HEK293 (cell line): Measurements from ENCODE around the gene WDR86.

Source experiments
- CTCF ChIA-PET: fragments of 350-600 bp; formaldehyde crosslinking; extraction: SDS; loops from one replicate; lab custom pipeline; 2021; ENCODE audit warnings: antibody characterized with exemption; lab: Yijun Ruan, JAX
- POLR2A ChIA-PET: fragments of 300-600 bp; formaldehyde crosslinking; extraction: SDS; loops from one replicate; lab custom pipeline; 2020; ENCODE audit warnings: antibody characterized with exemption, inconsistent platforms; lab: Yijun Ruan, JAX
- H3K27ac ChIP-seq: fragments of 200-500 bp; sonication (Bioruptor generic); 2 replicates; pipeline ENCODE4 v1.5.1; 2014; ENCODE audit warnings: low read depth, low read length, control low read depth, inconsistent platforms; ENCODE audit errors: extremely low read depth
- H3K36me3 ChIP-seq, 2 experiments: fragments of 200-500 bp in 1 of 2; sonication (Bioruptor generic) in 1 of 2; 1 replicate in 1 of 2; 2 replicates in 1 of 2; pipeline ENCODE4 v1.5.1; 2014 to 2017; ENCODE audit warnings: inconsistent platforms in 2 of 2, low read length in 2 of 2; ENCODE audit not compliant: control insufficient read depth in 2 of 2, insufficient read depth in 1 of 2
- H3K4me1 ChIP-seq: fragments of 200-500 bp; sonication (Bioruptor generic); 2 replicates; pipeline ENCODE4 v1.5.1; 2014; ENCODE audit warnings: mild to moderate bottlenecking, low read length, inconsistent platforms; ENCODE audit not compliant: control insufficient read depth, insufficient read depth
- H3K4me3 ChIP-seq: 2 replicates; pipeline ENCODE4 v1.5.1; 2011; ENCODE audit warnings: low read depth, mild to moderate bottlenecking, control low read depth, low read length, moderate library complexity
- H3K9me3 ChIP-seq: fragments of 200-500 bp; sonication (Bioruptor generic); 2 replicates; pipeline ENCODE4 v1.5.1; 2014; ENCODE audit warnings: low read depth, low read length, inconsistent platforms; ENCODE audit not compliant: control insufficient read depth, insufficient read depth
- HOXC10 ChIP-seq: sonication (generic); formaldehyde crosslinking; IDR thresholded peaks from 2 replicates; pipeline ENCODE4 v1.8.1; 2023; ENCODE audit warnings: mild to moderate bottlenecking, missing genetic modification reagents
- MEIS1 ChIP-seq: sonication (generic); formaldehyde crosslinking; IDR thresholded peaks from 2 replicates; pipeline ENCODE4 v1.8.1; 2022; ENCODE audit warnings: missing genetic modification reagents, mild to moderate bottlenecking, borderline replicate concordance
- MYNN ChIP-seq: fragments of 450-650 bp; formaldehyde crosslinking; IDR thresholded peaks from 2 replicates; pipeline ENCODE4 v1.5.1; 2016; ENCODE audit warnings: missing biosample characterization, missing genetic modification characterization, borderline replicate concordance
- ZNF10 ChIP-seq: fragments of 450-650 bp; formaldehyde crosslinking; IDR thresholded peaks from 2 replicates; pipeline ENCODE4 v1.5.1; 2017; ENCODE audit warnings: missing biosample characterization, missing genetic modification characterization
- ZNF132 ChIP-seq: fragments of 450-650 bp; formaldehyde crosslinking; IDR thresholded peaks from 2 replicates; pipeline ENCODE4 v1.5.1; 2017; ENCODE audit warnings: missing biosample characterization, missing genetic modification characterization, borderline replicate concordance
- ZNF155 ChIP-seq: fragments of 450-650 bp; formaldehyde crosslinking; IDR thresholded peaks from 2 replicates; pipeline ENCODE4 v1.5.1; 2016; ENCODE audit warnings: missing biosample characterization, missing genetic modification characterization
- ZNF221 ChIP-seq: fragments of 450-650 bp; formaldehyde crosslinking; IDR thresholded peaks from 2 replicates; pipeline ENCODE4 v1.5.1; 2017; ENCODE audit warnings: missing biosample characterization, missing genetic modification characterization, borderline replicate concordance
- ZNF239 ChIP-seq: fragments of 450-650 bp; formaldehyde crosslinking; IDR thresholded peaks from 2 replicates; pipeline ENCODE4 v1.5.1; 2016; ENCODE audit warnings: missing biosample characterization, missing genetic modification characterization
- ZNF248 ChIP-seq: fragments of 450-650 bp; formaldehyde crosslinking; IDR thresholded peaks from 2 replicates; pipeline ENCODE4 v1.5.1; 2017; ENCODE audit warnings: missing biosample characterization, missing genetic modification characterization
- ZNF404 ChIP-seq: fragments of 450-650 bp; formaldehyde crosslinking; IDR thresholded peaks from 2 replicates; pipeline ENCODE4 v1.5.1; 2017; ENCODE audit warnings: missing biosample characterization, missing genetic modification characterization
- ZNF426 ChIP-seq: fragments of 450-650 bp; formaldehyde crosslinking; IDR thresholded peaks from 2 replicates; pipeline ENCODE4 v1.5.1; 2017; ENCODE audit warnings: missing biosample characterization, missing genetic modification characterization, mild to moderate bottlenecking, inconsistent platforms, moderate library complexity
- ZNF529 ChIP-seq: fragments of 450-650 bp; formaldehyde crosslinking; IDR thresholded peaks from 2 replicates; pipeline ENCODE4 v1.5.1; 2017; ENCODE audit warnings: missing genetic modification characterization, missing biosample characterization; ENCODE audit not compliant: insufficient replicate concordance
- ZNF571 ChIP-seq: fragments of 450-650 bp; formaldehyde crosslinking; IDR thresholded peaks from 2 replicates; pipeline ENCODE4 v1.5.0; 2017; ENCODE audit warnings: missing biosample characterization, missing genetic modification characterization
- ZNF747 ChIP-seq: fragments of 450-650 bp; formaldehyde crosslinking; IDR thresholded peaks from 2 replicates; pipeline ENCODE4 v1.5.1; 2016; ENCODE audit warnings: missing biosample characterization, missing genetic modification characterization
- TF ChIP-seq, protein P1 (sequence below): fragments of 450-650 bp; formaldehyde crosslinking; IDR thresholded peaks from 2 replicates; pipeline ENCODE4 v1.5.1; 2016; ENCODE audit warnings: missing biosample characterization, missing genetic modification characterization, borderline replicate concordance
- TF ChIP-seq, protein P2 (sequence below): IDR thresholded peaks from 2 replicates; pipeline ENCODE4 v1.6.1; 2011; ENCODE audit warnings: mild to moderate bottlenecking, low read depth, low read length, borderline replicate concordance
- TF ChIP-seq, protein P3 (sequence below): fragments of 450-650 bp; IDR thresholded peaks from 2 replicates; pipeline ENCODE4 v1.5.1; 2018; ENCODE audit warnings: missing biosample characterization, mild to moderate bottlenecking, missing genetic modification characterization

The WDR86 gene

DNA sequence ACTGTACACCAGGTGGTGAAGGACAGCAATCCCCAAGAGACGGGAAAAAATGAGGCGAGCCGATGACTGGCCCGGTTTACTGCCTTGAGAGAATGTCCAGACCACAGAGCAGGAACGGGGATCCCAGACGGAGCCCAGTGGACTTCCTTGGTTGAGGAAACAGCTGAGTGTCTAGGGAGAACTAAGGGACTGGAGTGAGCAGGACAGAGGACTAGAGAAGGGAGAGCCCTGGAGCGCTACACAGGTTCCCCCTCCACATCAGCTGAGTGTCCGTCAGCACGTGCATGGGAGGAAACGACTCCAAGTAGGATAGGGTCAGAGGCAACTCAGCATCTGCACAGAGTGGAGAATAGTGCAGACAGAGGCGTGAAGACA lies 7.1 kb upstream of the WDR86 start:
- POLR2A ChIA-PET = no interaction called here
- TF ChIP-seq ZNF155 (no peak), ZNF239 (tag by site-specific recombination) (no peak), ZNF747 (tag by site-specific recombination) (no peak), ZNF571 (no peak), MYNN (tag by site-specific recombination) (no peak), ZNF426 (tag by site-specific recombination) (no peak)
- TF ChIP-seq, protein P1, sequence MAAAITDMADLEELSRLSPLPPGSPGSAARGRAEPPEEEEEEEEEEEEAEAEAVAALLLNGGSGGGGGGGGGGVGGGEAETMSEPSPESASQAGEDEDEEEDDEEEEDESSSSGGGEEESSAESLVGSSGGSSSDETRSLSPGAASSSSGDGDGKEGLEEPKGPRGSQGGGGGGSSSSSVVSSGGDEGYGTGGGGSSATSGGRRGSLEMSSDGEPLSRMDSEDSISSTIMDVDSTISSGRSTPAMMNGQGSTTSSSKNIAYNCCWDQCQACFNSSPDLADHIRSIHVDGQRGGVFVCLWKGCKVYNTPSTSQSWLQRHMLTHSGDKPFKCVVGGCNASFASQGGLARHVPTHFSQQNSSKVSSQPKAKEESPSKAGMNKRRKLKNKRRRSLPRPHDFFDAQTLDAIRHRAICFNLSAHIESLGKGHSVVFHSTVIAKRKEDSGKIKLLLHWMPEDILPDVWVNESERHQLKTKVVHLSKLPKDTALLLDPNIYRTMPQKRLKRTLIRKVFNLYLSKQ (tag by site-specific recombination) = no peak
- TF ChIP-seq, protein P2, sequence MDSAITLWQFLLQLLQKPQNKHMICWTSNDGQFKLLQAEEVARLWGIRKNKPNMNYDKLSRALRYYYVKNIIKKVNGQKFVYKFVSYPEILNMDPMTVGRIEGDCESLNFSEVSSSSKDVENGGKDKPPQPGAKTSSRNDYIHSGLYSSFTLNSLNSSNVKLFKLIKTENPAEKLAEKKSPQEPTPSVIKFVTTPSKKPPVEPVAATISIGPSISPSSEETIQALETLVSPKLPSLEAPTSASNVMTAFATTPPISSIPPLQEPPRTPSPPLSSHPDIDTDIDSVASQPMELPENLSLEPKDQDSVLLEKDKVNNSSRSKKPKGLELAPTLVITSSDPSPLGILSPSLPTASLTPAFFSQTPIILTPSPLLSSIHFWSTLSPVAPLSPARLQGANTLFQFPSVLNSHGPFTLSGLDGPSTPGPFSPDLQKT = no peak
- TF ChIP-seq, protein P3, sequence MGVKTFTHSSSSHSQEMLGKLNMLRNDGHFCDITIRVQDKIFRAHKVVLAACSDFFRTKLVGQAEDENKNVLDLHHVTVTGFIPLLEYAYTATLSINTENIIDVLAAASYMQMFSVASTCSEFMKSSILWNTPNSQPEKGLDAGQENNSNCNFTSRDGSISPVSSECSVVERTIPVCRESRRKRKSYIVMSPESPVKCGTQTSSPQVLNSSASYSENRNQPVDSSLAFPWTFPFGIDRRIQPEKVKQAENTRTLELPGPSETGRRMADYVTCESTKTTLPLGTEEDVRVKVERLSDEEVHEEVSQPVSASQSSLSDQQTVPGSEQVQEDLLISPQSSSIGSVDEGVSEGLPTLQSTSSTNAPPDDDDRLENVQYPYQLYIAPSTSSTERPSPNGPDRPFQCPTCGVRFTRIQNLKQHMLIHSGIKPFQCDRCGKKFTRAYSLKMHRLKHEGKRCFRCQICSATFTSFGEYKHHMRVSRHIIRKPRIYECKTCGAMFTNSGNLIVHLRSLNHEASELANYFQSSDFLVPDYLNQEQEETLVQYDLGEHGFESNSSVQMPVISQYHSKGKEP (tag by site-specific recombination) = no peak
- Histone ChIP-seq H3K4me1 (no peaks in the 10 kb centered on the region), H3K27ac (no peak overlapping the region), H3K36me3 (no peaks in the 10 kb centered on the region), H3K9me3 (no peaks in the 10 kb centered on the region), H3K4me3 (no peak overlapping the region)
- CTCF ChIA-PET = interaction anchor here (0.6 kb wide), 2 partner anchors 79 to 214 kb away, joined by 3 to 4 read pairs; no protein-coding TSS in a partner anchor

DNA sequence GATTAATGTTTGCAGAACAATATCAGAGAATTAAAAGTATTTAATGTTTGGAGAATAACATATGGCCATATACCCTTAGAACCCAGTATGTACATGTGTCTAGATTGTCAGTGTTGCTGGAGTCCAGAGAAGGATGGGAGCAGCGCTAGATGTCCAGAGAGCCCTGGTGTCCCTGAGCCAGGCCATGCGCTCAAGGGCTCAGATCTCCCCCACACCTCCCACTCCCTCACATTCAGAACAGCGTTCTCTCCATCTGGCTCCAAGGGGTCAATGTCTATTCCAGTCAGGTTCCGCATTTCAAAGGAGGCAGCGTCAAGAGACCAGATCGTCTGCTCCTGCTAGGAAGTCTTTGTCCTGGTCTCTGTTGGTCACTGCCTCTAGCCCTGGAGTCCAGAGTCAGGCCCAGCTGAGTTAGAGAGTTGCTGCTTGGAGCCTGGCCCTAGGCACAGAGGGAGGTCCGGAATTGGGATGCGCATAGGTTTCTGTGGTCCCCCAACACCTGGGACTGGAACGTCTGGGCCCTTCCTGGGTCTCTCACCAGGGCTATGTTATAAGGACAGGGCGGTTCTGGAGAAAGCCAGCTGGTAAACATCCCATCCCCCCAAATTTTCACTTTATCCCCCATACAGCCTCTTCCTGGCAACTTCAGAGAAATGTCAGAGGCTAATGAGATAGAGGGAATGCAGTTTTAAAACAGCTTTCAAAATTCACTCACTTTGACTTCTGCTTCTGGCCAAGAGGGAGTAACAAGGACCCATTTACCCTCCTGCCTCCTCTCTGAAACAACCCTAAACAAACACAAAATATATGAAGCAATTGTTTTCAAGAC lies 6.5 kb upstream of the WDR86 start:
- CTCF ChIA-PET = interaction anchor here (0.6 to 1.1 kb wide), 4 partner anchors 9 to 366 kb away, joined by 3 to 4 read pairs (median 4); no protein-coding TSS in a partner anchor
- Histone ChIP-seq H3K36me3 (no peaks in the 10 kb centered on the region), H3K9me3 (no peaks in the 10 kb centered on the region), H3K4me3 (no peak overlapping the region), H3K4me1 (no peaks in the 10 kb centered on the region), H3K27ac (no peak overlapping the region)
- POLR2A ChIA-PET = interaction anchor here (0.6 kb wide), 1 partner anchor 39 kb away, joined by 3 read pairs; no protein-coding TSS in a partner anchor
- TF ChIP-seq ZNF404 (tag by site-specific recombination) (no peak), ZNF10 (tag by site-specific recombination) (no peak), HOXC10 (CRISPR knock-in tag) (no peak), MEIS1 (CRISPR knock-in tag) (no peak), ZNF221 (no peak), ZNF529 (no peak), ZNF248 (tag by site-specific recombination) (no peak), ZNF132 (tag by site-specific recombination) (no peak)
